Lung (tissue), 12 donors: ENCODE results near the gene NOS1AP. TPM values are rescaled to one million over a fixed set of nuclear protein-coding genes. Genes with fewer than 3 reads are reported as not detected.
A peak's percentile ranks its signal among the peaks of the same experiment; 100 is the strongest.
"Not testable (repeated sequence)": the region's sequence is repeated elsewhere in the genome, so short reads cannot be mapped to it uniquely, and the experiment has no call there.

ENCODE experiments used
- ATAC-seq: fragments of 200-7000 bp; cut with Tn5 transposase; one replicate; pipeline ENCODE4 v1.9.1; 2020; ENCODE audit warnings: moderate number of reproducible peaks; ENCODE audit not compliant: insufficient read depth, low FRiP score
- DNase-seq, 3 donors: peaks; one replicate each; pipeline ENCODE4 v3.0.0-alpha.2; 2013 to 2017
- H3K27ac ChIP-seq, 2 donors: one replicate each; pipeline ENCODE4 v1.5.1; 2013; ENCODE audit warnings: mild to moderate bottlenecking in 2 of 2, moderate library complexity in 2 of 2, control low read depth in 1 of 2, inconsistent platforms in 1 of 2, low read depth in 1 of 2, low read length in 1 of 2
- H3K27me3 ChIP-seq, 3 donors: one replicate each; pipeline ENCODE4 v1.5.1; 2013; ENCODE audit warnings: low read length in 2 of 3; ENCODE audit not compliant: control insufficient read depth in 3 of 3, insufficient read depth in 3 of 3
- H3K36me3 ChIP-seq, 4 donors: one replicate each; pipeline ENCODE4 v1.5.1; 2013; ENCODE audit warnings: low read length in 4 of 4, mild to moderate bottlenecking in 1 of 4, moderate library complexity in 1 of 4; ENCODE audit not compliant: control insufficient read depth in 4 of 4, insufficient read depth in 4 of 4
- H3K4me1 ChIP-seq, 5 donors: one replicate each; pipeline ENCODE4 v1.5.1; 2013; ENCODE audit warnings: low read length in 5 of 5, mild to moderate bottlenecking in 2 of 5, moderate library complexity in 1 of 5; ENCODE audit not compliant: control insufficient read depth in 5 of 5, insufficient read depth in 5 of 5
- H3K4me3 ChIP-seq: one replicate; pipeline ENCODE4 v1.5.1; 2013; ENCODE audit warnings: mild to moderate bottlenecking, control low read depth, moderate library complexity
- H3K9ac ChIP-seq, 2 donors: one replicate each; pipeline ENCODE4 v1.5.1; 2013; ENCODE audit warnings: low read length in 2 of 2, control low read depth in 1 of 2; ENCODE audit not compliant: insufficient read depth in 1 of 2
- H3K9me3 ChIP-seq, 4 donors: one replicate each; pipeline ENCODE4 v1.5.1; 2013; ENCODE audit warnings: low read length in 3 of 4, mild to moderate bottlenecking in 1 of 4, moderate library complexity in 1 of 4; ENCODE audit not compliant: control insufficient read depth in 4 of 4, insufficient read depth in 3 of 4
- WGBS, 2 donors: extraction: QIAGEN DNeasy Blood & Tissue Kit; methylation state at CpG; one replicate each; pipeline ENCODE4 v1.1.7; 2013; 5-methylcytosine and 5-hydroxymethylcytosine counted together
- polyA plus RNA-seq, 2 donors: library from polyadenylated mRNA; stranded (reverse); fragments of 200-250 nt; gene quantifications; one replicate each; pipeline ENCODE4 v1.2.1, GENCODE V29; 2013
- total RNA-seq, 2 donors: library from RNA; depleted of rRNA in 1 of 2; stranded (reverse); fragments of >200 nt in 1 of 2; gene quantifications; one replicate each; pipeline ENCODE4 v1.2.1, GENCODE V29; 2014 to 2021
- TF ChIP-seq, protein P1 (sequence below): IDR thresholded peaks from 2 replicates; pipeline ENCODE4 v1.5.1; 2012; ENCODE audit warnings: mild to moderate bottlenecking; ENCODE audit errors: control extremely low read depth, extremely low read depth
- donor health status: control.
- donor health status: control.
- donor health status: Bipolar disorder and iron deficiency.
- donor health status: healthy.
- donor health status: DM: yes; HTN: yes; CAD: no.

NOS1AP gene
- total and polyA plus RNA-seq, 4 donors: 0.57 to 5.0 (median 1.2) TPM

DNA sequence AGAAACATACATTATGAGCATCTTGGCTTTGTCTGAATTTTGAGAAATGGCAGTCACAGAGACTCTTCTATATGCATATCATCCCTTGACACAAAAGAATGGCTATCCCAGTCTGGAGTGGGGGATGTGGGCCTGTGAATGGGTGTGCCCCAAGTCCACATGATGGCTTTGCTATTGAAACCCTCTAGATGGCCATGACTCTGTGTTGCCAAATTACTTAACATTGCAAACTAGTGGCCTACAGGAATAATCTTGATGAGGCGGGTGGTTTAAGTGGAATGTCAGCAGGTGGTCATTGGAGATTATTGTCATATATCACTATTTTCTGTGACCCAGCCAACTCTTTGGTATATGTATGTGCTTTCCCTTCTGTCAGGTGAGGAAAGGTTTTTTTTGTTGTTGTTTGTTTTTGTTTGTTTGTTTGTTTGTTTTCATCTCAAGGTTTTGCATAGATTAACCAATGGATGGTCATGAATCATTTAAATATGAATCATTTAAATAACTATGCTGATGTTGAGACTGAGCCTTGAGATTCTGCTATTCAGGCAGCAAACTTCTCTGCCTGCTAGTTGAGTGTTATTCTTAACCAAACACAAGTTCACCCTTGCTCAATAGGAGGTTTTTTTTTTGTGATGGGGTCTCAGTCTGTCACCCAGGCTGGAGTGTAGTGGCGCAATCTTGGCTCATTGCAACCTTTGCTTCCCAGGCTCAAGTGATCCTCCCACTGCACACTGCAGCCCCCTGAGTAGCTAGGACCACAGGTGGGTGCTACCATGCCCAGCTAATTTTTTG is 103.0 kb downstream of the NOS1AP start:
- WGBS, 2 donors: 95 to 98% methylated on average over 2 of the region's 2 CpGs
- no peak for DNase-seq
- Histone ChIP-seq H3K36me3 (no peaks in the 10 kb centered on the region), H3K9ac (no peak overlapping the region), H3K9me3 (no peaks in the 10 kb centered on the region), H3K27me3 (no peaks in the 10 kb centered on the region), H3K4me1 (peaks cover 0 to 36% (median 20%) of the 10 kb centered on the region in 5 donors), H3K27ac (no peak overlapping the region), H3K4me3 (no peak overlapping the region)
- no peak for ATAC-seq
- TF ChIP-seq, protein P1, sequence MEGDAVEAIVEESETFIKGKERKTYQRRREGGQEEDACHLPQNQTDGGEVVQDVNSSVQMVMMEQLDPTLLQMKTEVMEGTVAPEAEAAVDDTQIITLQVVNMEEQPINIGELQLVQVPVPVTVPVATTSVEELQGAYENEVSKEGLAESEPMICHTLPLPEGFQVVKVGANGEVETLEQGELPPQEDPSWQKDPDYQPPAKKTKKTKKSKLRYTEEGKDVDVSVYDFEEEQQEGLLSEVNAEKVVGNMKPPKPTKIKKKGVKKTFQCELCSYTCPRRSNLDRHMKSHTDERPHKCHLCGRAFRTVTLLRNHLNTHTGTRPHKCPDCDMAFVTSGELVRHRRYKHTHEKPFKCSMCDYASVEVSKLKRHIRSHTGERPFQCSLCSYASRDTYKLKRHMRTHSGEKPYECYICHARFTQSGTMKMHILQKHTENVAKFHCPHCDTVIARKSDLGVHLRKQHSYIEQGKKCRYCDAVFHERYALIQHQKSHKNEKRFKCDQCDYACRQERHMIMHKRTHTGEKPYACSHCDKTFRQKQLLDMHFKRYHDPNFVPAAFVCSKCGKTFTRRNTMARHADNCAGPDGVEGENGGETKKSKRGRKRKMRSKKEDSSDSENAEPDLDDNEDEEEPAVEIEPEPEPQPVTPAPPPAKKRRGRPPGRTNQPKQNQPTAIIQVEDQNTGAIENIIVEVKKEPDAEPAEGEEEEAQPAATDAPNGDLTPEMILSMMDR: no peak

DNA sequence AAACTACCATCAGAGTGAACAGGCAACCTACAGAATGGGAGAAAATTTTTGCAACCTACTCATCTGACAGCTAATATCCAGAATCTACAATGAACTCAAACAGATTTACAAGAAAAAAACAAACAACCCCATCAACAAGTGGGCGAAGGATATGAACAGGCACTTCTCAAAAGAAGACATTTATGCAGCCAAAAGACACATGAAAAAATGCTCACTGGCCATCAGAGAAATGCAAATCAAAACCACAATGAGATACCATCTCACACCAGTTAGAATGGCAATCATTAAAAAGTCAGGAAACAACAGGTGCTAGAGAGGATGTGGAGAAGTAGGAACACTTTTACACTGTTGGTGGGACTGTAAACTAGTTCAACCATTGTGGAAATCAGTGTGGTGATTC is 104.1 kb downstream of the NOS1AP start:
- H3K4me1 ChIP-seq: peaks cover 0 to 28% (median 14%) of the 10 kb centered on the region in 5 donors
- not testable (repeated sequence) for H3K9me3 ChIP-seq, H3K27me3 ChIP-seq, H3K9ac ChIP-seq, ATAC-seq, H3K36me3 ChIP-seq, H3K27ac ChIP-seq, H3K4me3 ChIP-seq, DNase-seq
- 90 to 100% methylated on average over 1 of the region's 1 CpG for WGBS, 2 donors

DNA sequence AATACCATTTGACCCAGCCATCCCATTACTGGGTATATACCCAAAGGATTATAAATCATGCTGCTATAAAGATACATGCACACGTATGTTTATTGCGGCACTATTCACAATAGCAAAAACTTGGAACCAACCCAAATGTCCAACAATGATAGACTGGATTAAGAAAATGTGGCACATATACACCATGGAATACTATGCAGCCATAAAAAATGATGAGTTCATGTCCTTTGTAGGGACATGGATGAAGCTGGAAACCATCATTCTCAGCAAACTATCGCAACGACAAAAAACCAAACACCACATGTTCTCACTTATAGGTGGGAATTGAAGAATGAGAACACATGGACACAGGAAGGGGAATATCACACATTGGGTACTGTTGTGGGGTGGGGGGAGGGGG is 104.5 kb downstream of the NOS1AP start:
- peaks cover 0 to 23% (median 11%) of the 10 kb centered on the region in 5 donors for H3K4me1 ChIP-seq
- not testable (repeated sequence) for H3K27ac ChIP-seq, H3K27me3 ChIP-seq, DNase-seq, H3K9ac ChIP-seq, H3K36me3 ChIP-seq, ATAC-seq, H3K9me3 ChIP-seq, H3K4me3 ChIP-seq
- 93 to 100% methylated on average over 2 of the region's 4 CpGs for WGBS, 2 donors

DNA sequence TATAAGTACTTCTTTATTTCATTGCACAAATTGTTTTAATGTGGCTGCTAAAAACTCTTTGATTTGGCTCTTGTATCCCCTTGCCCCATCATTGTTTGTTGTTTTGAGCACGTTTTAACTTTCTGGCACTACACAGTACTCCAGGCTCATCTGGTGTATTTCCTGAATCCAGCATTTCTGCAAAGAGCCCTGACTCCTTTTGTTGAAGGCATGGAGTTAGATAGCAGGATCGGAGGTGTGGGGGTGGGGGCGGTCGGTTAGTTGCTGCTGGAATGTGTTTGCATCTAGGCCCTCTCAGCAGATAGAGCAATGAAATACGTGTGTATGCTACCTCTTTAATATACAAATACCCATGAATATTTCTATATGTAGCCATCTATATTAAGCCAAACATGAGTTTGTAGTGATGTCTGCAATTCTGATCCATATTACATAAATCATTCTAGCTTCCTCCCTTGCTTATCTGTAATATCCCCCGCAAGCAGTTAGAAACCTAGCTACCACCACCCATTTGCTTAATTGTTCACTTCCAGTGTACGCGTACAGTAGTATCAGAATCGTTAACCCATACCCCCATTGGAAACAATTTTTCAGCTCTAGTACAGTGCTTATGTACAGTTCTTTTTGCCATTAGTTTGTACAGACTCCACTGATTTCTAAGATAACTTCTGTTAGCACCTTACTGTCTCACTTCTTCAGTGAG is 106.0 kb downstream of the NOS1AP start:
- Histone ChIP-seq H3K9me3 (no peaks in the 10 kb centered on the region), H3K4me1 (peaks cover 0 to 11% (median 4%) of the 10 kb centered on the region in 5 donors), H3K9ac (no peak overlapping the region), H3K36me3 (no peaks in the 10 kb centered on the region), H3K27me3 (no peaks in the 10 kb centered on the region), H3K27ac (no peak overlapping the region), H3K4me3 (no peak overlapping the region)
- WGBS, 2 donors: 70 to 74% methylated on average over 9 of the region's 9 CpGs
- DNase-seq (peak in 2 of 3 donors; percentile 29 to 50), ATAC-seq (no peak)
- TF ChIP-seq, protein P1: no peak
